H1 (cell line): ENCODE measurements around the gene RNF215.
"Not testable (repeated sequence)": the region's sequence is repeated elsewhere in the genome, so short reads cannot be mapped to it uniquely, and the experiment has no call there.

Experiments
- EP300 ChIP-seq, 2 experiments: IDR thresholded peaks; 1 replicate in 1 of 2; 2 replicates in 1 of 2; pipeline ENCODE4 v1.6.1; 2011 to 2012; ENCODE audit warnings: low read depth in 2 of 2, low read length in 2 of 2, mild to moderate bottlenecking in 2 of 2, borderline replicate concordance in 1 of 2, inconsistent platforms in 1 of 2, moderate library complexity in 1 of 2
- EZH2 ChIP-seq: fragments of 200-600 bp; sonication (generic); IDR thresholded peaks from 2 replicates; pipeline ENCODE4 v1.7.1; 2012; ENCODE audit warnings: low read depth, mild to moderate bottlenecking, moderate library complexity, low read length, inconsistent platforms; ENCODE audit not compliant: severe bottlenecking
- RFX5 ChIP-seq: IDR thresholded peaks from 2 replicates; pipeline ENCODE4 v1.6.1; 2011; ENCODE audit warnings: low read depth, low read length, improper control_type of control experiment, borderline replicate concordance
- SP1 ChIP-seq: IDR thresholded peaks from 2 replicates; pipeline ENCODE4 v1.6.1; 2011; ENCODE audit warnings: low read depth, low read length
- SUZ12 ChIP-seq: fragments of 200-600 bp; sonication (generic); IDR thresholded peaks from 2 replicates; pipeline ENCODE4 v1.6.1; 2012; ENCODE audit warnings: mild to moderate bottlenecking, inconsistent platforms, low read length, moderate library complexity, mixed read lengths
- TAF1 ChIP-seq: IDR thresholded peaks from 2 replicates; pipeline ENCODE4 v1.6.1; 2011; ENCODE audit warnings: mild to moderate bottlenecking, low read depth, low read length
- TF ChIP-seq, protein P1 (sequence below), 3 experiments: IDR thresholded peaks; 1 replicate in 2 of 3; 2 replicates in 1 of 3; pipeline versions ENCODE4 v1.5.1 to v1.6.1; 2011; ENCODE audit warnings: low read length in 3 of 3, mild to moderate bottlenecking in 3 of 3, inconsistent platforms in 2 of 3, low read depth in 1 of 3, moderate library complexity in 1 of 3; ENCODE audit not compliant: insufficient read depth in 1 of 3; ENCODE audit errors: control extremely low read depth in 1 of 3

DNA sequence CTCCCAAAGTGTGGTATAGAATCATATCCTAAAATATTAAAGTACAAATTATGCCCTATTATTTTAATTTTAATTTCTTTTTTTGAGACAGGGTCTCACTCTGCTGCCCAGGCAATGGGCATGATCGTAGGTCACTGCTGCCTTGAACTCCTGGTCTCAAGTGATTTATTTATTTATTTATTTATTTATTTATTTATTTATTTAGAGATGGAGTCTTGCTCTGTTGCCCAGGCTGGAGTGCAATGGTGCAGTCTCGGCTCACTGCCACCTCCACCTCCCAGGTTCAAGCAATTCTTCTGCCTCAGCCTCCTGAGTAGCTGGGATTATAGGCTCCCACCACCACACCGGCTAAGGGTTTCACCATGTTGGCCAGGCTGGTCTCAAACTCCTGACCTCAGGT is 13.8 kb upstream of the RNF215 start:
- not testable (repeated sequence) for TF ChIP-seq TAF1; SUZ12; EP300 (IDR thresholded peaks at IDR 0.05; ENCODE audit: borderline replicate concordance in 1 of 2, low read depth in 2 of 2, low read length in 2 of 2); EZH2; SP1; RFX5
- TF ChIP-seq, protein P1, sequence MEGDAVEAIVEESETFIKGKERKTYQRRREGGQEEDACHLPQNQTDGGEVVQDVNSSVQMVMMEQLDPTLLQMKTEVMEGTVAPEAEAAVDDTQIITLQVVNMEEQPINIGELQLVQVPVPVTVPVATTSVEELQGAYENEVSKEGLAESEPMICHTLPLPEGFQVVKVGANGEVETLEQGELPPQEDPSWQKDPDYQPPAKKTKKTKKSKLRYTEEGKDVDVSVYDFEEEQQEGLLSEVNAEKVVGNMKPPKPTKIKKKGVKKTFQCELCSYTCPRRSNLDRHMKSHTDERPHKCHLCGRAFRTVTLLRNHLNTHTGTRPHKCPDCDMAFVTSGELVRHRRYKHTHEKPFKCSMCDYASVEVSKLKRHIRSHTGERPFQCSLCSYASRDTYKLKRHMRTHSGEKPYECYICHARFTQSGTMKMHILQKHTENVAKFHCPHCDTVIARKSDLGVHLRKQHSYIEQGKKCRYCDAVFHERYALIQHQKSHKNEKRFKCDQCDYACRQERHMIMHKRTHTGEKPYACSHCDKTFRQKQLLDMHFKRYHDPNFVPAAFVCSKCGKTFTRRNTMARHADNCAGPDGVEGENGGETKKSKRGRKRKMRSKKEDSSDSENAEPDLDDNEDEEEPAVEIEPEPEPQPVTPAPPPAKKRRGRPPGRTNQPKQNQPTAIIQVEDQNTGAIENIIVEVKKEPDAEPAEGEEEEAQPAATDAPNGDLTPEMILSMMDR (IDR thresholded peaks at IDR 0.05; ENCODE audit: control extremely low read depth in 1 of 3, insufficient read depth in 1 of 3, low read depth in 1 of 3, low read length in 3 of 3), result not testable (repeated sequence)
